Neuronal stem cell (in vitro differentiated cells): ENCODE results near the gene RAB3GAP1.

Experiments used
- DNase-seq: peaks from one replicate; pipeline ENCODE4 v3.0.0-alpha.2; 2013; ENCODE audit warnings: low spot score
- H2AFZ ChIP-seq: one replicate; pipeline ENCODE4 v1.6.1; 2013; ENCODE audit warnings: mild to moderate bottlenecking, low read length, inconsistent platforms
- H2AK5ac ChIP-seq: 2 replicates; pipeline ENCODE4 v1.6.1; 2013; ENCODE audit warnings: low read depth, mild to moderate bottlenecking, inconsistent platforms, low read length, moderate library complexity, mixed read lengths
- H2BK120ac ChIP-seq: 2 replicates; pipeline ENCODE4 v1.6.1; 2013; ENCODE audit warnings: low read depth, mild to moderate bottlenecking, inconsistent platforms, low read length, moderate library complexity, mixed read lengths
- H2BK12ac ChIP-seq: one replicate; pipeline ENCODE4 v1.6.1; 2013; ENCODE audit warnings: low read length, inconsistent platforms
- H2BK15ac ChIP-seq: 2 replicates; pipeline ENCODE4 v1.6.1; 2013; ENCODE audit warnings: mild to moderate bottlenecking, low read length, inconsistent platforms, mixed read lengths
- H2BK5ac ChIP-seq: one replicate; pipeline ENCODE4 v1.6.1; 2013; ENCODE audit warnings: inconsistent platforms, mild to moderate bottlenecking, low read length, moderate library complexity
- H3K14ac ChIP-seq: one replicate; pipeline ENCODE4 v1.6.1; 2013; ENCODE audit warnings: low read length, inconsistent platforms
- H3K18ac ChIP-seq: 2 replicates; pipeline ENCODE4 v1.6.1; 2013; ENCODE audit warnings: low read length, inconsistent platforms
- H3K23ac ChIP-seq: 2 replicates; pipeline ENCODE4 v1.6.1; 2013; ENCODE audit warnings: low read depth, mild to moderate bottlenecking, mixed read lengths, low read length, inconsistent platforms; ENCODE audit not compliant: poor library complexity
- H3K27ac ChIP-seq: replicated peaks from 3 replicates; pipeline ENCODE4 v1.5.1; 2013; ENCODE audit warnings: low read length, inconsistent platforms
- H3K27me3 ChIP-seq, 3 experiments: 2 replicates each; pipeline ENCODE4 v1.6.1; 2013; ENCODE audit warnings: low read length in 3 of 3, mild to moderate bottlenecking in 2 of 3, inconsistent platforms in 1 of 3, low read depth in 1 of 3, mixed read lengths in 1 of 3, moderate library complexity in 1 of 3; ENCODE audit not compliant: control insufficient read depth in 3 of 3, insufficient read depth in 3 of 3
- H3K36me3 ChIP-seq, 2 donors: replicated peaks in 1 of 2; 2 replicates each; pipeline ENCODE4 v1.6.1; 2013; ENCODE audit warnings: low read length in 2 of 2; ENCODE audit not compliant: control insufficient read depth in 2 of 2, insufficient read depth in 2 of 2
- H3K4ac ChIP-seq: 2 replicates; pipeline ENCODE4 v1.6.1; 2013; ENCODE audit warnings: inconsistent platforms, mild to moderate bottlenecking, low read length, moderate library complexity
- H3K4me1 ChIP-seq, 2 donors: 1 replicate in 1 of 2; 2 replicates in 1 of 2; pipeline ENCODE4 v1.6.1; 2013; ENCODE audit warnings: low read length in 2 of 2, low read depth in 1 of 2; ENCODE audit not compliant: control insufficient read depth in 2 of 2, insufficient read depth in 1 of 2
- H3K4me2 ChIP-seq: one replicate; pipeline ENCODE4 v1.6.1; 2013; ENCODE audit warnings: mild to moderate bottlenecking, low read length, inconsistent platforms; ENCODE audit not compliant: insufficient read depth, poor library complexity, severe bottlenecking
- H3K4me3 ChIP-seq, 2 donors: 2 replicates each; pipeline ENCODE4 v1.5.1; 2013; ENCODE audit warnings: low read length in 2 of 2, mild to moderate bottlenecking in 2 of 2, inconsistent platforms in 1 of 2, moderate library complexity in 1 of 2
- H3K79me1 ChIP-seq: one replicate; pipeline ENCODE4 v1.6.1; 2013; ENCODE audit warnings: low read depth, mild to moderate bottlenecking, inconsistent platforms, low read length, moderate library complexity
- H3K9ac ChIP-seq: one replicate; pipeline ENCODE4 v1.6.1; 2013; ENCODE audit warnings: mild to moderate bottlenecking, low read depth, low read length, inconsistent platforms; ENCODE audit not compliant: poor library complexity
- H3K9me3 ChIP-seq, 2 donors: replicated peaks in 1 of 2; 2 replicates each; pipeline versions ENCODE3 to v1.6.1; 2013; ENCODE audit warnings: low read length in 2 of 2, mild to moderate bottlenecking in 2 of 2, inconsistent platforms in 1 of 2, low read depth in 1 of 2, mixed read lengths in 1 of 2, moderate library complexity in 1 of 2; ENCODE audit not compliant: control insufficient read depth in 2 of 2, insufficient read depth in 1 of 2
- H4K8ac ChIP-seq: one replicate; pipeline ENCODE4 v1.6.1; 2013; ENCODE audit warnings: low read depth, mild to moderate bottlenecking, inconsistent platforms, low read length, moderate library complexity
- H4K91ac ChIP-seq: one replicate; pipeline ENCODE4 v1.6.1; 2013; ENCODE audit warnings: low read length, low read depth, mild to moderate bottlenecking, inconsistent platforms; ENCODE audit not compliant: poor library complexity
- WGBS, 2 donors: extraction: QIAGEN DNeasy Blood & Tissue Kit; methylation state at CpG; one replicate each; pipeline ENCODE4 v1.1.7; 2013; ENCODE audit warnings: missing lambda C conversion rate in 2 of 2, mixed read lengths in 1 of 2; ENCODE audit not compliant: insufficient read length in 2 of 2, insufficient replicate concordance in 1 of 2; ENCODE audit errors: extremely low coverage in 2 of 2; 5-methylcytosine and 5-hydroxymethylcytosine counted together

RAB3GAP1 gene

GRCh38 chr2:135202751-135203150, 150.7 kb downstream of the RAB3GAP1 start:
- Histone ChIP-seq H3K36me3 (peaks cover 0 to 40% of the 10 kb centered on the region in 2 donors), H3K4ac (no peak overlapping the region)

GRCh38 chr2:135203944-135204343, 151.9 kb downstream of the RAB3GAP1 start:
- H2AFZ ChIP-seq = no peak overlapping the region
- H3K36me3 ChIP-seq = peaks cover 0 to 37% of the 10 kb centered on the region in 2 donors
- H2AK5ac ChIP-seq = no peak overlapping the region
- no peak overlapping the region for H2BK15ac ChIP-seq
- no peaks in the 10 kb centered on the region for H3K9me3 ChIP-seq
- H4K8ac ChIP-seq = no peak overlapping the region
- H3K9ac ChIP-seq = no peak overlapping the region
- H3K4me1 ChIP-seq = no peaks in the 10 kb centered on the region
- H2BK12ac ChIP-seq = no peak overlapping the region
- H3K4ac ChIP-seq = no peak overlapping the region
- H3K23ac ChIP-seq = no peak overlapping the region
- H3K79me1 ChIP-seq = no peaks in the 10 kb centered on the region
- WGBS, 2 donors = no CpG with 5 or more reads among the region's 3 CpGs
- H2BK5ac ChIP-seq = no peak overlapping the region
- H4K91ac ChIP-seq = no peak overlapping the region
- no peak overlapping the region for H3K27ac ChIP-seq
- no peak overlapping the region for H3K18ac ChIP-seq
- no peaks in the 10 kb centered on the region for H3K27me3 ChIP-seq
- no peak overlapping the region for H3K14ac ChIP-seq
- H2BK120ac ChIP-seq = no peak overlapping the region
- DNase-seq = no peak
- H3K4me2 ChIP-seq = no peak overlapping the region
- H3K4me3 ChIP-seq = no peak overlapping the region

More at GRCh38 chr2:135202751-135203150, 150.7 kb downstream of the RAB3GAP1 start:
- Histone ChIP-seq H2BK5ac (no peak overlapping the region), H4K8ac (no peak overlapping the region), H2AK5ac (no peak overlapping the region), H3K4me3 (no peak overlapping the region), H3K9me3 (no peaks in the 10 kb centered on the region), H3K14ac (no peak overlapping the region), H3K18ac (no peak overlapping the region), H2BK15ac (no peak overlapping the region), H2BK12ac (no peak overlapping the region), H2AFZ (no peak overlapping the region), H3K9ac (no peak overlapping the region), H3K27me3 (no peaks in the 10 kb centered on the region), H4K91ac (no peak overlapping the region), H2BK120ac (no peak overlapping the region), H3K79me1 (no peaks in the 10 kb centered on the region), H3K27ac (no peak overlapping the region), H3K23ac (no peak overlapping the region), H3K4me1 (no peaks in the 10 kb centered on the region), H3K4me2 (no peak overlapping the region)
- no peak for DNase-seq

GRCh38 chr2:135208016-135208415, 155.9 kb downstream of the RAB3GAP1 start:
- Histone ChIP-seq H2BK120ac (no peak overlapping the region), H3K9me3 (no peaks in the 10 kb centered on the region), H3K4me2 (no peak overlapping the region), H3K23ac (no peak overlapping the region), H2AFZ (no peak overlapping the region), H3K4ac (no peak overlapping the region), H3K18ac (no peak overlapping the region), H4K8ac (no peak overlapping the region), H3K4me1 (peaks cover 0 to 3% of the 10 kb centered on the region in 2 donors), H3K27ac (no peak overlapping the region), H2AK5ac (no peak overlapping the region), H3K36me3 (peaks cover 0 to 16% of the 10 kb centered on the region in 2 donors), H3K9ac (no peak overlapping the region), H3K79me1 (no peaks in the 10 kb centered on the region), H2BK5ac (no peak overlapping the region), H3K27me3 (no peaks in the 10 kb centered on the region), H4K91ac (no peak overlapping the region), H2BK12ac (no peak overlapping the region), H3K4me3 (no peak overlapping the region), H2BK15ac (no peak overlapping the region), H3K14ac (no peak overlapping the region)
- no peak for DNase-seq
- no CpG with 5 or more reads among the region's 2 CpGs for WGBS, 2 donors

GRCh38 chr2:135212757-135213156, 160.7 kb downstream of the RAB3GAP1 start:
- H2BK120ac ChIP-seq = no peak overlapping the region
- H4K8ac ChIP-seq = no peak overlapping the region
- no peak overlapping the region for H2BK5ac ChIP-seq
- no peak overlapping the region for H2AK5ac ChIP-seq
- DNase-seq = no peak
- H3K9ac ChIP-seq = no peak overlapping the region
- no peak overlapping the region for H2BK15ac ChIP-seq
- H3K4me2 ChIP-seq = no peak overlapping the region
- H3K4ac ChIP-seq = no peak overlapping the region
- H4K91ac ChIP-seq = no peak overlapping the region
- no peaks in the 10 kb centered on the region for H3K27me3 ChIP-seq
- no peak overlapping the region for H3K23ac ChIP-seq
- no CpG with 5 or more reads among the region's 2 CpGs for WGBS, 2 donors
- peaks cover 0 to 6% of the 10 kb centered on the region in 2 donors for H3K36me3 ChIP-seq
- H3K14ac ChIP-seq = no peak overlapping the region
- H3K27ac ChIP-seq = no peak overlapping the region
- H2BK12ac ChIP-seq = no peak overlapping the region
- H2AFZ ChIP-seq = no peak overlapping the region
- no peak overlapping the region for H3K18ac ChIP-seq
- peaks cover 0 to 6% of the 10 kb centered on the region in 2 donors for H3K4me1 ChIP-seq
- H3K79me1 ChIP-seq = no peaks in the 10 kb centered on the region
- H3K4me3 ChIP-seq = no peak overlapping the region
- no peaks in the 10 kb centered on the region for H3K9me3 ChIP-seq
